Astrocyte of the spinal cord (primary cell): ENCODE data around the gene FOXK2.

ENCODE experiments used
- DNase-seq: peaks from one replicate; pipeline ENCODE4 v3.0.0; 2011; ENCODE audit warnings: low read depth, low spot score
- H3K4me3 ChIP-seq: 2 replicates; pipeline ENCODE4 v1.5.1; 2011; ENCODE audit warnings: low read depth, mild to moderate bottlenecking, low read length, moderate library complexity
- in situ Hi-C: cut with HindIII; loops from 2 replicates; pipeline ENCODE4 v1.10.0; 2017; ENCODE audit warnings: low sequenced_read_pairs
- TF ChIP-seq, protein P1 (sequence below): IDR thresholded peaks from 2 replicates; pipeline ENCODE4 v1.5.1; 2012; ENCODE audit warnings: low read depth, mild to moderate bottlenecking, low read length, inconsistent platforms

The FOXK2 gene

DNA sequence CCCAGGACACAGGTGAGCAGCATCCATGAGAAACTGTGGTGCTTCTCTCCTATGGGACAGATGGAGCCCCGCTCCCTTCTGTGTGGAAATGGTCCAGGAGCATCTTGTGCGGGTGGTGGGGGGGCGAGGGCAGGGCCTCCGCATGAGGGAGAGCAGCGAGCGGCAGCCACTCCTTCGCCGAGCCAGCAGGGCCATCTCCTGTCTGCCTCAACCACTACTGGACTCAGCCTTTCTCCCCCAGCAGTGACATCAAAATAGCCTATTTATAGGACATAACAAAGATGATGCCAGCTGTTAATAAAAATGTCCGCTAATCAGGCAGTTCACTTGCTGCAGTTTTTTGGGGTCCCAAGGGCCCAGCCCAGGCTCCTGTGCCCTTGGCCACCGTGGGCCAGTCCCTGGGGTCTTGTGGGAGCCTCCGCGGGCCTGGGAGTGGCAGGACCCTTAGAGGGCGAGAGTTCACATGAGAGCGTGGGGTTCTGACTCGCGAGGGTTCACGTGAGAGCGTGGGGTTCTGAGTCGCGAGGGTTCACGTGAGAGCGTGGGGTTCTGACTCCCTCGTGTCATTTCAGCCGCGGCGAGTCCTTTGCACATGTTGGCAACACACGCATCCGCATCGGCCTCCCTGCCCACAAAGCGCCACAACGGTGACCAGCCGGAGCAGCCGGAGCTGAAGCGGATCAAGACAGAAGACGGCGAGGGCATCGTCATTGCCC, 81.4 kb downstream of the FOXK2 start:
- DNase-seq = no peak
- no peak overlapping the region for H3K4me3 ChIP-seq
- in situ Hi-C loops = no loop called here
- TF ChIP-seq, protein P1, sequence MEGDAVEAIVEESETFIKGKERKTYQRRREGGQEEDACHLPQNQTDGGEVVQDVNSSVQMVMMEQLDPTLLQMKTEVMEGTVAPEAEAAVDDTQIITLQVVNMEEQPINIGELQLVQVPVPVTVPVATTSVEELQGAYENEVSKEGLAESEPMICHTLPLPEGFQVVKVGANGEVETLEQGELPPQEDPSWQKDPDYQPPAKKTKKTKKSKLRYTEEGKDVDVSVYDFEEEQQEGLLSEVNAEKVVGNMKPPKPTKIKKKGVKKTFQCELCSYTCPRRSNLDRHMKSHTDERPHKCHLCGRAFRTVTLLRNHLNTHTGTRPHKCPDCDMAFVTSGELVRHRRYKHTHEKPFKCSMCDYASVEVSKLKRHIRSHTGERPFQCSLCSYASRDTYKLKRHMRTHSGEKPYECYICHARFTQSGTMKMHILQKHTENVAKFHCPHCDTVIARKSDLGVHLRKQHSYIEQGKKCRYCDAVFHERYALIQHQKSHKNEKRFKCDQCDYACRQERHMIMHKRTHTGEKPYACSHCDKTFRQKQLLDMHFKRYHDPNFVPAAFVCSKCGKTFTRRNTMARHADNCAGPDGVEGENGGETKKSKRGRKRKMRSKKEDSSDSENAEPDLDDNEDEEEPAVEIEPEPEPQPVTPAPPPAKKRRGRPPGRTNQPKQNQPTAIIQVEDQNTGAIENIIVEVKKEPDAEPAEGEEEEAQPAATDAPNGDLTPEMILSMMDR = no peak

DNA sequence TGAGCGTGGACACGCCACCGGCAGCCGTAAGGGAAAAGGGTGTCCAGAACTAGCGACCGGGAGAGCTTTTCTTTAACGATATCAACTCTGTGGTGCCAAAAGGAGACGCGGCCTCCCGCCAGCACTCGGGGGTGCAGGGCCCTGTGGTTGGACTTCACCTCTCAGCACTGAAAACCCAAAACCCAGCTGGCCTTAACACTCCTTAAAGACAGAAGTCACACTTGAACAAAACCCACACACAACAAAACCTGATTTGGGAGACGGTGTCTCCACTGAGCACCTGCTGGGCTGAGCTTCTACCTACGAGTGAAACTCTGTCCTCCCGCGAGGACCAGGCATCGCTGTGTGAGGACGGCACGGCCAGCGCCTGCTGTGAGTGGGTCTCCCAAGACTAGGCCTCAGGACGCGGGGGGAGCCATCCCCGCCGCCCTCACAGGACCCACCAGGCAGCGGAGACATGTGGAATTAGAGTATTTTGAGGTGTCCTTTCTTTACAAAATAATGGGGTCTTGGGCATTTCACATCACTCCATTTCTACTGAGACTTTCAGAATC, 82.0 kb downstream of the FOXK2 start:
- no peak for DNase-seq
- no peak overlapping the region for H3K4me3 ChIP-seq
- in situ Hi-C loops = no loop called here
- TF ChIP-seq, protein P1 = no peak

DNA sequence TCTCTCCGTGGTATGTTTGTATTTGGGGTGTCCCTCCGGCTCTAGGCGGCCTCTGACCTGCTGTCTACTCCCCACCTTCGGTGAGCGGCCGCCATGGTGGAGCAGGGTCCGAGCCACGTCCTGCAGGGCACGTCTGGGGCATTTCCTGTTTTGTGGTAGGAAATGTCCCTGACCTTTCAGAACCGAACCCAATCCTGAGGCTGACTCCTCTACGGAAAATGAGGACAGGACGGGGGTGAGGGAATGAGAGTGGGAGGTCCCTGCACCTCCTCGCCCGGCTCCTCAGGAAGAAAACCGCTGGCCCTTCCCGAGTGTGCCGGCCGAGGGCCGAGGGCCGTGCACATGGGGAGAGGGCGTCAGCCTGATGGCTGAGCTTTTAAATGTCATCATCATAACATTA, 83.0 kb downstream of the FOXK2 start:
- no peak for DNase-seq

DNA sequence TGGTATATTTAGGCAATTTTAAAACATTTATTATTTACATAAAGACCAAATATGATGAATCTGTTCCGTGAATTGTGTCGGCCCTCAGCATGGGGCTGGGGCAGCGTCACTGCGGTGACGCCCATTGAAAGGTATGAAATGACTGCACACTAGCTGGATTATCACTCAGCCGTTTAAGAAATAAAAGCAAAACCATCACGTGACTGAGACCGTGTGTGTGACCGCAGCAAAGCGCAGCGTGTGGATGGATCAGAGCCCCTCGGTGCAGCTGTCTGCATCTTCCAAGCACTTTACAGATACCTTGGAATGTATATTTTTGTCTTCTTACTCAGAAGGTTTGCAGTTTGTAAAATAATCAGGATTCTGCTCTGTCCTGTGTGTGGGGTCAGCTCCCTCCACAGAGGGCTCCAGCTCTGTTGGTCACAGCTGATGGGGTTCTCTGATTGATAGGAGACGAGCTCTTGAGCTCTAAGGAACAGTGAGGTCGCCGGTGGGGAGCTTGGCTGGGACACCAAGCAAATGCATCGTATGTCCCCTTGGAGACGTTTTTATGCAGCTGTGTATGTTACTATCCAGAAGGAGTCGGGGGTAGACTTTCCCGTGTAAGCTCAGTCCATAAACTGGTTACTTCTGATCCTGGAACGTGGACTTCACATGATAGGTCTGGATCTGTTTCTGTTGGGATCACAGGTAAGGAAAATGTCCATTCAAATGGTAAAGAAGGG, 83.6 kb downstream of the FOXK2 start:
- DNase-seq = peak; percentile 72
- H3K4me3 ChIP-seq = no peak overlapping the region
- TF ChIP-seq, protein P1 = no peak
- in situ Hi-C loops = no loop called here

More for the DNA sequence above, 83.0 kb downstream of the FOXK2 start:
- in situ Hi-C loops = no loop called here
- TF ChIP-seq, protein P1 = no peak
- H3K4me3 ChIP-seq = no peak overlapping the region

DNA sequence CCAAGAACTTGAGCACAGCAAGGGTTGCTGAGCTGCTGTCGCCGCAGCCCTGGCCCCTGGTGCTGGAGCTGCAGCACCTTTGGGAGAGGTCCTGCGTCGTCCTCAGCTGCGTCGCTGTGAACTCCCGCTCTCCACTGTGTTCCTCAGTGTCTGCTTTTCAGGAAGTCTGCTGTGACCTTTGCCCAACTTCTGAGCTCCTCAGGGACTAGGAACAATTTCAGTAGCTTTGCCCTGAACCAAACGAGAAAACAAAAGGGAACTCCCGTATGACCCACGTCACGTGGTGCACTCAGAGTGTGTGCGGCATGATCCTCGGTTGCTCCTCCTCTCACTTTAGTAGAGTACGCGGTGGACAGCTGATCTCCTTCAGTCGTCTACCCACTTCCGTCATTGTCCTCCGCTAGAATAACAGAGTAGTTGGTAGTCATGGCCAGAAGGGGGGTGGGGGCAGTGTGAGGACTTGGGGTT, 84.5 kb downstream of the FOXK2 start:
- no peak for DNase-seq
- in situ Hi-C loops = no loop called here
- TF ChIP-seq, protein P1 = no peak
- no peak overlapping the region for H3K4me3 ChIP-seq

DNA sequence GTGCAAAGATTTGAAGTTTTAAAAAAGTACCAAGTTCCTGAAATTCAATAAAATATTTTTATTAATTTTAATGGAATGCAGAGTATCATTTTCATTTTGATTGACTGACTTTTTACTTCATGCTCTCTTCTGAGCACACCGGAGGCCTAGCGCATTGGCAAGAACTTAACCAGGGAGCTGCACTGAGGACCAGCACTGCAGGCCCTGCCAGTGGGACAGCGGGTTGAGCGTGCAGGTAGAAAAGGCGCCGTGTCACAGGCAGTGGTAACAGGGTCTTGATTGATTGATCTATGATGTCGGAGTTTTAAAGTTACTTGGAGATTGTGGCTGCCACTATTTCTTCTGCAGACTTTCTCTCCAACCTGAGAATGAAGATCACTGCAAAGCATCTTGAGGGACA, 85.0 kb downstream of the FOXK2 start:
- in situ Hi-C loops = no loop called here

More for the DNA sequence above, 85.0 kb downstream of the FOXK2 start:
- DNase-seq = no peak
- no peak overlapping the region for H3K4me3 ChIP-seq
- TF ChIP-seq, protein P1 = no peak
